Mesenchymal stem cell (in vitro differentiated cells and primary cell): ENCODE data around the gene ANKRD29.

Experiments used
- DNase-seq: peaks from one replicate; pipeline ENCODE4 v3.0.0-alpha.2; 2013
- H2AFZ ChIP-seq: one replicate; pipeline ENCODE4 v1.6.1; 2013; ENCODE audit warnings: low read depth, mild to moderate bottlenecking, control low read depth, inconsistent platforms, low read length, moderate library complexity
- H2AK5ac ChIP-seq: 2 replicates; pipeline ENCODE4 v1.6.1; 2013; ENCODE audit warnings: low read length, moderate library complexity, mild to moderate bottlenecking, inconsistent platforms; ENCODE audit not compliant: severe bottlenecking
- H2BK120ac ChIP-seq: one replicate; pipeline ENCODE4 v1.6.1; 2013; ENCODE audit warnings: low read depth, mild to moderate bottlenecking, inconsistent platforms, low read length, moderate library complexity
- H2BK12ac ChIP-seq, 2 experiments: one replicate each; pipeline ENCODE4 v1.6.1; 2013; ENCODE audit warnings: inconsistent platforms in 2 of 2, low read length in 2 of 2, mild to moderate bottlenecking in 2 of 2, moderate library complexity in 2 of 2, control low read depth in 1 of 2
- H2BK15ac ChIP-seq: one replicate; pipeline ENCODE4 v1.6.1; 2013; ENCODE audit warnings: mild to moderate bottlenecking, low read depth, inconsistent platforms; ENCODE audit not compliant: poor library complexity, severe bottlenecking
- H2BK5ac ChIP-seq: 2 replicates; pipeline ENCODE4 v1.6.1; 2013; ENCODE audit warnings: low read depth, mild to moderate bottlenecking, low read length, control low read depth, inconsistent platforms; ENCODE audit not compliant: poor library complexity, severe bottlenecking
- H3K14ac ChIP-seq, 2 experiments: one replicate each; pipeline ENCODE4 v1.6.1; 2013; ENCODE audit warnings: inconsistent platforms in 2 of 2, low read length in 2 of 2, control low read depth in 1 of 2, mild to moderate bottlenecking in 1 of 2, moderate library complexity in 1 of 2
- H3K18ac ChIP-seq, 2 experiments: one replicate each; pipeline ENCODE4 v1.6.1; 2013; ENCODE audit warnings: inconsistent platforms in 2 of 2, low read length in 2 of 2, control low read depth in 1 of 2, low read depth in 1 of 2, mild to moderate bottlenecking in 1 of 2
- H3K23ac ChIP-seq, 2 experiments: one replicate each; pipeline ENCODE4 v1.6.1; 2013; ENCODE audit warnings: inconsistent platforms in 2 of 2, low read length in 2 of 2, mild to moderate bottlenecking in 2 of 2, moderate library complexity in 2 of 2, control low read depth in 1 of 2
- H3K27ac ChIP-seq: 2 replicates; pipeline ENCODE4 v1.5.1; 2013; ENCODE audit warnings: mild to moderate bottlenecking, moderate library complexity, low read length, control low read depth, inconsistent platforms; ENCODE audit not compliant: poor library complexity, severe bottlenecking
- H3K27me3 ChIP-seq, 2 experiments: 2 replicates each; pipeline versions ENCODE4 v1.6.1 to v1.7.0; 2013; ENCODE audit warnings: low read length in 2 of 2, mild to moderate bottlenecking in 2 of 2, moderate library complexity in 2 of 2, control low read depth in 1 of 2, inconsistent platforms in 1 of 2; ENCODE audit not compliant: control insufficient read depth in 1 of 2, insufficient read depth in 1 of 2
- H3K36me3 ChIP-seq, 2 experiments: 2 replicates each; pipeline versions ENCODE4 v1.6.1 to v1.7.0; 2013; ENCODE audit warnings: low read length in 2 of 2, control low read depth in 1 of 2, inconsistent platforms in 1 of 2, low read depth in 1 of 2, mild to moderate bottlenecking in 1 of 2; ENCODE audit not compliant: insufficient read depth in 2 of 2, control insufficient read depth in 1 of 2
- H3K4ac ChIP-seq, 2 experiments: one replicate each; pipeline ENCODE4 v1.6.1; 2013; ENCODE audit warnings: inconsistent platforms in 2 of 2, low read length in 2 of 2, mild to moderate bottlenecking in 2 of 2, moderate library complexity in 2 of 2, control low read depth in 1 of 2, low read depth in 1 of 2
- H3K4me1 ChIP-seq: 2 replicates; pipeline ENCODE4 v1.6.1; 2013; ENCODE audit warnings: low read depth, low read length, control low read depth; ENCODE audit not compliant: control insufficient read depth, insufficient read depth
- H3K4me2 ChIP-seq: 2 replicates; pipeline ENCODE4 v1.6.1; 2013; ENCODE audit warnings: low read length, mild to moderate bottlenecking, inconsistent platforms; ENCODE audit not compliant: poor library complexity, severe bottlenecking
- H3K4me3 ChIP-seq, 2 experiments: 2 replicates each; pipeline versions ENCODE4 v1.5.1 to v1.7.0; 2013; ENCODE audit warnings: low read length in 2 of 2, mild to moderate bottlenecking in 2 of 2, control low read depth in 1 of 2, low read depth in 1 of 2; ENCODE audit not compliant: insufficient read depth in 1 of 2
- H3K79me1 ChIP-seq: replicated peaks from 2 replicates; pipeline ENCODE4 v1.6.1; 2013; ENCODE audit warnings: mild to moderate bottlenecking, control low read depth, low read length, inconsistent platforms; ENCODE audit not compliant: poor library complexity, severe bottlenecking
- H3K9ac ChIP-seq: 2 replicates; pipeline ENCODE4 v1.7.0; 2013; ENCODE audit warnings: mild to moderate bottlenecking, low read length, moderate library complexity
- H3K9me3 ChIP-seq: 2 replicates; pipeline ENCODE4 v1.7.0; 2013; ENCODE audit warnings: mild to moderate bottlenecking, low read length; ENCODE audit not compliant: control insufficient read depth
- H4K8ac ChIP-seq: one replicate; pipeline ENCODE4 v1.6.1; 2013; ENCODE audit warnings: inconsistent platforms, mild to moderate bottlenecking, low read length, moderate library complexity
- H4K91ac ChIP-seq: one replicate; pipeline ENCODE4 v1.6.1; 2013; ENCODE audit warnings: mild to moderate bottlenecking, low read length, inconsistent platforms
- whole genome bisulfite sequencing: methylation state at CpG from one replicate; pipeline ENCODE4 v1.1.7; 2013; ENCODE audit warnings: mixed read lengths; 5-methylcytosine and 5-hydroxymethylcytosine counted together

Gene ANKRD29

DNA sequence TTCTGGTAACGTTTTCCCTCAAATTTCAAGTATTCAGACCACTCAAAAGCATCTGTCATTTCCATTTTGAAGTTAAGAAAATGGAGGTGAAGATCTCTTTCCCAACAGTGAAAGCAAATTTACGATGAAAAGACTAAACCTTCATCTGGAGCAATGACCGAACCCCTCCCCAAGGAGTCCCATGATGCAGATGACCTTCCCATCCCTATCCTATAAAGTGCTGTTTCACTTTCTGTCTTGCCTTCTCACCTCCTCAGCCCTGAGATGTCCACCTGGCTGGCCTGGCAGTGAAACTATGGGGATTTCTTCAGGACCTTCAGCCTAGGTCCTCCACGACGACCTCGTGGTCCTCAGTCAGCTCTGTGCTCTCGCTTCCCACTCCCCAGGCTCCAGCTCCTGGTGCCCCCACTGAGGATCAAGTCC is 75.5 kb downstream of the ANKRD29 start:
- H3K4ac ChIP-seq, result peak overlapping the region in 1 of 2 experiments; percentile 6
- H3K4me2 ChIP-seq, result no peak overlapping the region
- H3K36me3 ChIP-seq, result peaks cover 0 to 20% of the 10 kb centered on the region in 2 experiments
- H3K9me3 ChIP-seq, result no peaks in the 10 kb centered on the region
- H3K27ac ChIP-seq, result no peak overlapping the region
- no peak overlapping the region for H4K8ac ChIP-seq
- H3K14ac ChIP-seq, result no peak overlapping the region
- H2AK5ac ChIP-seq, result no peak overlapping the region
- no peak overlapping the region for H3K23ac ChIP-seq
- no peak overlapping the region for H2BK15ac ChIP-seq
- H3K4me1 ChIP-seq, result peaks cover 15% of the 10 kb centered on the region
- H3K79me1 ChIP-seq, result peaks cover 4% of the 10 kb centered on the region
- no peak overlapping the region for H2BK5ac ChIP-seq
- H3K9ac ChIP-seq, result peak overlapping the region; percentile 78
- H2BK12ac ChIP-seq, result peak overlapping the region; percentile 12 to 82
- H3K4me3 ChIP-seq, result peak overlapping the region in 1 of 2 experiments; percentile 67
- peak; percentile 46 for DNase-seq
- no peak overlapping the region for H4K91ac ChIP-seq
- H3K27me3 ChIP-seq, result no peaks in the 10 kb centered on the region
- peak overlapping the region in 1 of 2 experiments; percentile 37 for H3K18ac ChIP-seq
- H2BK120ac ChIP-seq, result no peak overlapping the region
- WGBS, result 78% methylated on average over 6 of the region's 7 CpGs
- H2AFZ ChIP-seq, result no peak overlapping the region

- peak; percentile 99 for DNase-seq
- Histone ChIP-seq H3K36me3 (peaks cover 0 to 27% of the 10 kb centered on the region in 2 experiments), H3K79me1 (peaks cover 6% of the 10 kb centered on the region), H2BK15ac (peak within 1 kb of the TSS; percentile 100), H3K4me3 (peak within 1 kb of the TSS; percentile 86 to 93), H2AFZ (no peak within 1 kb of the TSS), H3K9ac (peak within 1 kb of the TSS; percentile 95), H2BK120ac (peak within 1 kb of the TSS; percentile 99), H3K18ac (peak within 1 kb of the TSS; percentile 98), H3K4me2 (peak within 1 kb of the TSS; percentile 86), H3K9me3 (no peaks in the 10 kb centered on the region), H3K4me1 (peaks cover 15% of the 10 kb centered on the region), H3K27me3 (no peaks in the 10 kb centered on the region), H4K8ac (peak within 1 kb of the TSS; percentile 92), H4K91ac (peak within 1 kb of the TSS; percentile 99), H2BK12ac (peak within 1 kb of the TSS; percentile 12 to 98), H3K27ac (peak within 1 kb of the TSS; percentile 99), H3K4ac (peak within 1 kb of the TSS; percentile 96), H3K14ac (peak within 1 kb of the TSS in 1 of 2 experiments; percentile 95), H2AK5ac (no peak within 1 kb of the TSS), H3K23ac (peak within 1 kb of the TSS; percentile 37 to 46), H2BK5ac (peak within 1 kb of the TSS; percentile 93)
- under 1% methylated on average over 78 of the region's 95 CpGs for WGBS
Observed at GRCh38 chr18:23586249-23587196, 76.2 kb downstream of the ANKRD29 start, which contains the start of gene NPC1. NPC1 (minus strand) TSS chr18:23586506; CDS start chr18:23586343, 163 bp downstream.

DNA sequence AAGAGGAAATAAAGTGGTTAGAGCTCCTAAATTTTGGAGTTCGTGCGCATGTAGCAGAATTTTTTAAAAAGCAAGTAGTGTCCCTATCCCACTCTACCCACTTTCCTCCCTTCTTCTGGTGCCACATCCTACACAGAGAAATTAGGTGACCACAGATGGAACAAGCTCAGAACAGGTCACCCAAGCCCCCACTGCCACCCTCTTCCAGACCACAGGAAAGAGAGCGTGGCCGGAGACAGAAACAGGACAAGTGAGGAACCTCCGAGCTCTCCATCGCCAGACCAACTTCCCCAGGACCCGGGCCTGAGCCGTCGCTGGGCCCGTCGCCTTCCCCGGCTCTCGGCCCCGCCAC is 76.8 kb downstream of the ANKRD29 start:
- H2BK5ac ChIP-seq, result peak overlapping the region; percentile 24
- H3K4me2 ChIP-seq, result peak overlapping the region; percentile 86
- H3K4me3 ChIP-seq, result peak overlapping the region; percentile 86 to 93
- H3K18ac ChIP-seq, result peak overlapping the region; percentile 93 to 98
- WGBS, result under 1% methylated on average over 13 of the region's 14 CpGs
- peak overlapping the region; percentile 70 for H3K27ac ChIP-seq
- peak overlapping the region; percentile 37 to 46 for H3K23ac ChIP-seq
- peaks cover 6% of the 10 kb centered on the region for H3K79me1 ChIP-seq
- H3K14ac ChIP-seq, result peak overlapping the region in 1 of 2 experiments; percentile 89
- peak overlapping the region; percentile 96 for H2BK15ac ChIP-seq
- H3K9ac ChIP-seq, result peak overlapping the region; percentile 95
- peaks cover 15% of the 10 kb centered on the region for H3K4me1 ChIP-seq
- H3K27me3 ChIP-seq, result no peaks in the 10 kb centered on the region
- peak overlapping the region; percentile 92 for H4K8ac ChIP-seq
- H2BK12ac ChIP-seq, result peak overlapping the region in 1 of 2 experiments; percentile 90
- H2AFZ ChIP-seq, result no peak overlapping the region
- H4K91ac ChIP-seq, result peak overlapping the region; percentile 84
- H3K4ac ChIP-seq, result peak overlapping the region; percentile 93 to 96
- H2BK120ac ChIP-seq, result no peak overlapping the region
- DNase-seq, result no peak
- H3K36me3 ChIP-seq, result peaks cover 0 to 34% of the 10 kb centered on the region in 2 experiments
- H2AK5ac ChIP-seq, result no peak overlapping the region
- no peaks in the 10 kb centered on the region for H3K9me3 ChIP-seq
